ENCODE measurements around the gene SLC52A3. TPM values are rescaled to one million over a fixed set of nuclear protein-coding genes. Genes with fewer than 3 reads are reported as not detected.

Gene SLC52A3
- total and polyA plus RNA-seq, 4 donors: 0.06 to 0.08 (median 0.06) TPM; not detected in 1

GRCh38 chr20:779771-780170 lies 11.5 kb upstream of the SLC52A3 start:
- DNase-seq (ENCODE audit: low spot score): no peak
- Histone ChIP-seq H3K4me3 (ENCODE audit: low read depth in 1 of 3, low read length in 3 of 3) (no peak overlapping the region), H3K27ac (ENCODE audit: low read depth in 1 of 2, low read length in 2 of 2) (no peak overlapping the region), H3K36me3 (ENCODE audit: control insufficient read depth in 4 of 4, insufficient read depth in 3 of 4, low read depth in 1 of 4, low read length in 3 of 4) (no peaks in the 10 kb centered on the region), H3K4me1 (ENCODE audit: control insufficient read depth in 4 of 4, insufficient read depth in 4 of 4, low read length in 3 of 4) (peaks cover 0 to 5% (median 0%) of the 10 kb centered on the region in 4 donors), H3K27me3 (ENCODE audit: control insufficient read depth in 4 of 4, insufficient read depth in 4 of 4, low read length in 3 of 4) (no peaks in the 10 kb centered on the region), H3K9ac (ENCODE audit: low read depth in 1 of 2, low read length in 2 of 2) (no peak overlapping the region), H3K9me3 (ENCODE audit: control insufficient read depth in 4 of 4, low read length in 3 of 4) (peaks cover 2 to 4% (median 3%) of the 10 kb centered on the region in 4 donors)
- 64% methylated on average over 3 of the region's 3 CpGs for WGBS
- no peak for TF ChIP-seq YY1 (IDR thresholded peaks at IDR 0.05)
- TF ChIP-seq FOXA1 (IDR thresholded peaks at IDR 0.05): no peak

GRCh38 chr20:776165-776564 lies 7.9 kb upstream of the SLC52A3 start:
- Histone ChIP-seq H3K36me3 (ENCODE audit: control insufficient read depth in 4 of 4, insufficient read depth in 3 of 4, low read depth in 1 of 4, low read length in 3 of 4) (no peaks in the 10 kb centered on the region), H3K27me3 (ENCODE audit: control insufficient read depth in 4 of 4, insufficient read depth in 4 of 4, low read length in 3 of 4) (peaks cover 0 to 2% (median 0%) of the 10 kb centered on the region in 4 donors), H3K4me3 (ENCODE audit: low read depth in 1 of 3, low read length in 3 of 3) (no peak overlapping the region), H3K4me1 (ENCODE audit: control insufficient read depth in 4 of 4, insufficient read depth in 4 of 4, low read length in 3 of 4) (peaks cover 0 to 5% (median 0%) of the 10 kb centered on the region in 4 donors), H3K27ac (ENCODE audit: low read depth in 1 of 2, low read length in 2 of 2) (no peak overlapping the region), H3K9me3 (ENCODE audit: control insufficient read depth in 4 of 4, low read length in 3 of 4) (no peaks in the 10 kb centered on the region), H3K9ac (ENCODE audit: low read depth in 1 of 2, low read length in 2 of 2) (no peak overlapping the region)
- WGBS: 91% methylated on average over 2 of the region's 2 CpGs
- TF ChIP-seq RAD21 (IDR thresholded peaks at IDR 0.05) (no peak), RXRA (IDR thresholded peaks at IDR 0.05) (no peak), NR2F2 (IDR thresholded peaks at IDR 0.05) (no peak), JUND (IDR thresholded peaks at IDR 0.05) (no peak), FOXA1 (IDR thresholded peaks at IDR 0.05) (no peak), FOXA2 (IDR thresholded peaks at IDR 0.05) (no peak), HNF4G (IDR thresholded peaks at IDR 0.05) (no peak), MAX (IDR thresholded peaks at IDR 0.05) (no peak), GABPA (IDR thresholded peaks at IDR 0.05 in 1 of 2, conservative IDR thresholded peaks at IDR 0.05 in 1 of 2) (no peak), SP1 (IDR thresholded peaks at IDR 0.05) (no peak), YY1 (IDR thresholded peaks at IDR 0.05) (no peak), HNF4A (conservative IDR thresholded peaks at IDR 0.05) (no peak), EGR1 (IDR thresholded peaks at IDR 0.05; ENCODE audit: low read depth in 2 of 2) (no peak), TAF1 (conservative IDR thresholded peaks at IDR 0.05) (no peak)
- TF ChIP-seq, protein P1, sequence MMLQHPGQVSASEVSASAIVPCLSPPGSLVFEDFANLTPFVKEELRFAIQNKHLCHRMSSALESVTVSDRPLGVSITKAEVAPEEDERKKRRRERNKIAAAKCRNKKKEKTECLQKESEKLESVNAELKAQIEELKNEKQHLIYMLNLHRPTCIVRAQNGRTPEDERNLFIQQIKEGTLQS (IDR thresholded peaks at IDR 0.05): no peak
- TF ChIP-seq, protein P2, sequence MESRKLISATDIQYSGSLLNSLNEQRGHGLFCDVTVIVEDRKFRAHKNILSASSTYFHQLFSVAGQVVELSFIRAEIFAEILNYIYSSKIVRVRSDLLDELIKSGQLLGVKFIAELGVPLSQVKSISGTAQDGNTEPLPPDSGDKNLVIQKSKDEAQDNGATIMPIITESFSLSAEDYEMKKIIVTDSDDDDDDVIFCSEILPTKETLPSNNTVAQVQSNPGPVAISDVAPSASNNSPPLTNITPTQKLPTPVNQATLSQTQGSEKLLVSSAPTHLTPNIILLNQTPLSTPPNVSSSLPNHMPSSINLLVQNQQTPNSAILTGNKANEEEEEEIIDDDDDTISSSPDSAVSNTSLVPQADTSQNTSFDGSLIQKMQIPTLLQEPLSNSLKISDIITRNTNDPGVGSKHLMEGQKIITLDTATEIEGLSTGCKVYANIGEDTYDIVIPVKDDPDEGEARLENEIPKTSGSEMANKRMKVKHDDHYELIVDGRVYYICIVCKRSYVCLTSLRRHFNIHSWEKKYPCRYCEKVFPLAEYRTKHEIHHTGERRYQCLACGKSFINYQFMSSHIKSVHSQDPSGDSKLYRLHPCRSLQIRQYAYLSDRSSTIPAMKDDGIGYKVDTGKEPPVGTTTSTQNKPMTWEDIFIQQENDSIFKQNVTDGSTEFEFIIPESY (IDR thresholded peaks at IDR 0.05): no peak
- TF ChIP-seq, protein P3, sequence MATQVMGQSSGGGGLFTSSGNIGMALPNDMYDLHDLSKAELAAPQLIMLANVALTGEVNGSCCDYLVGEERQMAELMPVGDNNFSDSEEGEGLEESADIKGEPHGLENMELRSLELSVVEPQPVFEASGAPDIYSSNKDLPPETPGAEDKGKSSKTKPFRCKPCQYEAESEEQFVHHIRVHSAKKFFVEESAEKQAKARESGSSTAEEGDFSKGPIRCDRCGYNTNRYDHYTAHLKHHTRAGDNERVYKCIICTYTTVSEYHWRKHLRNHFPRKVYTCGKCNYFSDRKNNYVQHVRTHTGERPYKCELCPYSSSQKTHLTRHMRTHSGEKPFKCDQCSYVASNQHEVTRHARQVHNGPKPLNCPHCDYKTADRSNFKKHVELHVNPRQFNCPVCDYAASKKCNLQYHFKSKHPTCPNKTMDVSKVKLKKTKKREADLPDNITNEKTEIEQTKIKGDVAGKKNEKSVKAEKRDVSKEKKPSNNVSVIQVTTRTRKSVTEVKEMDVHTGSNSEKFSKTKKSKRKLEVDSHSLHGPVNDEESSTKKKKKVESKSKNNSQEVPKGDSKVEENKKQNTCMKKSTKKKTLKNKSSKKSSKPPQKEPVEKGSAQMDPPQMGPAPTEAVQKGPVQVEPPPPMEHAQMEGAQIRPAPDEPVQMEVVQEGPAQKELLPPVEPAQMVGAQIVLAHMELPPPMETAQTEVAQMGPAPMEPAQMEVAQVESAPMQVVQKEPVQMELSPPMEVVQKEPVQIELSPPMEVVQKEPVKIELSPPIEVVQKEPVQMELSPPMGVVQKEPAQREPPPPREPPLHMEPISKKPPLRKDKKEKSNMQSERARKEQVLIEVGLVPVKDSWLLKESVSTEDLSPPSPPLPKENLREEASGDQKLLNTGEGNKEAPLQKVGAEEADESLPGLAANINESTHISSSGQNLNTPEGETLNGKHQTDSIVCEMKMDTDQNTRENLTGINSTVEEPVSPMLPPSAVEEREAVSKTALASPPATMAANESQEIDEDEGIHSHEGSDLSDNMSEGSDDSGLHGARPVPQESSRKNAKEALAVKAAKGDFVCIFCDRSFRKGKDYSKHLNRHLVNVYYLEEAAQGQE (IDR thresholded peaks at IDR 0.05): no peak
- TF ChIP-seq, protein P4, sequence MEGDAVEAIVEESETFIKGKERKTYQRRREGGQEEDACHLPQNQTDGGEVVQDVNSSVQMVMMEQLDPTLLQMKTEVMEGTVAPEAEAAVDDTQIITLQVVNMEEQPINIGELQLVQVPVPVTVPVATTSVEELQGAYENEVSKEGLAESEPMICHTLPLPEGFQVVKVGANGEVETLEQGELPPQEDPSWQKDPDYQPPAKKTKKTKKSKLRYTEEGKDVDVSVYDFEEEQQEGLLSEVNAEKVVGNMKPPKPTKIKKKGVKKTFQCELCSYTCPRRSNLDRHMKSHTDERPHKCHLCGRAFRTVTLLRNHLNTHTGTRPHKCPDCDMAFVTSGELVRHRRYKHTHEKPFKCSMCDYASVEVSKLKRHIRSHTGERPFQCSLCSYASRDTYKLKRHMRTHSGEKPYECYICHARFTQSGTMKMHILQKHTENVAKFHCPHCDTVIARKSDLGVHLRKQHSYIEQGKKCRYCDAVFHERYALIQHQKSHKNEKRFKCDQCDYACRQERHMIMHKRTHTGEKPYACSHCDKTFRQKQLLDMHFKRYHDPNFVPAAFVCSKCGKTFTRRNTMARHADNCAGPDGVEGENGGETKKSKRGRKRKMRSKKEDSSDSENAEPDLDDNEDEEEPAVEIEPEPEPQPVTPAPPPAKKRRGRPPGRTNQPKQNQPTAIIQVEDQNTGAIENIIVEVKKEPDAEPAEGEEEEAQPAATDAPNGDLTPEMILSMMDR (IDR thresholded peaks at IDR 0.05; ENCODE audit: low read depth, low read length, missing input control): no peak
- DNase-seq (ENCODE audit: low spot score): no peak
